H1 (cell line): ENCODE measurements around the gene ZNF692. TPM values are rescaled to one million over a fixed set of nuclear protein-coding genes. Genes with fewer than 3 reads are reported as not detected.

Source experiments
- CTCF ChIA-PET: fragments of 300-600 bp; sonication (Branson Sonifier 250); formaldehyde crosslinking; loops from one replicate; lab custom pipeline; 2021; ENCODE audit not compliant: partially characterized antibody; lab: Charles Lee
- POLR2A ChIA-PET: fragments of 300-600 bp; sonication (Branson Sonifier 250); formaldehyde crosslinking; loops from one replicate; lab custom pipeline; 2021; ENCODE audit warnings: inconsistent platforms; ENCODE audit not compliant: partially characterized antibody; lab: Charles Lee
- DNase-seq, 2 experiments: peaks; one replicate each; pipeline versions ENCODE4 v3.0.0 to v3.0.0-alpha.2; 2010 to 2022; ENCODE audit warnings: low spot score in 2 of 2, low read depth in 1 of 2, mixed read lengths in 1 of 2
- FAIRE-seq: peaks from 2 replicates; lab custom pipeline; 2011; peaks lifted over from hg19 to GRCh38; lab: Jason Lieb, UNC
- H2AFZ ChIP-seq: 2 replicates; pipeline ENCODE4 v1.8.1; 2012; ENCODE audit warnings: low read length, inconsistent platforms
- H2AK5ac ChIP-seq: 2 replicates; pipeline ENCODE4 v1.6.1; 2013; ENCODE audit warnings: low read depth, low read length
- H2BK120ac ChIP-seq: replicated peaks from 2 replicates; pipeline ENCODE3; 2013; ENCODE audit warnings: low read depth, low read length, inconsistent platforms
- H2BK12ac ChIP-seq: 2 replicates; pipeline ENCODE4 v1.6.1; 2013; ENCODE audit warnings: low read depth, low read length
- H2BK15ac ChIP-seq: 2 replicates; pipeline ENCODE4 v1.6.1; 2013; ENCODE audit warnings: low read length
- H2BK20ac ChIP-seq: 2 replicates; pipeline ENCODE4 v1.6.1; 2013; ENCODE audit warnings: low read length
- H2BK5ac ChIP-seq: 2 replicates; pipeline ENCODE4 v1.6.1; 2013; ENCODE audit warnings: low read depth, low read length
- H3K14ac ChIP-seq: 2 replicates; pipeline ENCODE4 v1.6.1; 2013; ENCODE audit warnings: inconsistent platforms; ENCODE audit not compliant: insufficient read length
- H3K18ac ChIP-seq: 2 replicates; pipeline ENCODE4 v1.6.1; 2013; ENCODE audit warnings: low read length; ENCODE audit errors: extremely low read depth
- H3K23ac ChIP-seq: 2 replicates; pipeline ENCODE4 v1.6.1; 2013; ENCODE audit warnings: inconsistent platforms; ENCODE audit not compliant: insufficient read length
- H3K23me2 ChIP-seq: 2 replicates; pipeline ENCODE4 v1.6.1; 2013; ENCODE audit warnings: low read depth, low read length
- H3K27ac ChIP-seq: 2 replicates; pipeline ENCODE4 v1.6.1; 2011; ENCODE audit warnings: low read depth, low read length, inconsistent platforms
- H3K27me3 ChIP-seq, 4 experiments: replicated peaks in 1 of 4; 1 replicate in 1 of 4; 2 replicates in 3 of 4; pipeline versions ENCODE4 v1.6.1 to v1.8.1; 2011 to 2013; ENCODE audit warnings: low read length in 3 of 4, mild to moderate bottlenecking in 3 of 4, inconsistent platforms in 2 of 4, mixed read lengths in 2 of 4, moderate library complexity in 1 of 4; ENCODE audit not compliant: control insufficient read depth in 3 of 4, insufficient read depth in 3 of 4; ENCODE audit errors: extremely low read depth in 1 of 4
- H3K36me3 ChIP-seq, 4 experiments: 2 replicates each; pipeline versions ENCODE4 v1.6.1 to v1.8.1; 2011 to 2013; ENCODE audit warnings: mild to moderate bottlenecking in 4 of 4, low read length in 3 of 4, moderate library complexity in 2 of 4, control low read depth in 1 of 4, inconsistent platforms in 1 of 4; ENCODE audit not compliant: insufficient read depth in 4 of 4, control insufficient read depth in 2 of 4
- H3K4ac ChIP-seq: replicated peaks from 2 replicates; pipeline ENCODE3; 2013; ENCODE audit warnings: low read length, low read depth, mixed read lengths, inconsistent platforms; ENCODE audit not compliant: insufficient read length
- H3K4me1 ChIP-seq, 4 experiments: replicated peaks in 1 of 4; 1 replicate in 1 of 4; 2 replicates in 3 of 4; pipeline versions ENCODE4 v1.6.1 to v1.8.1; 2011 to 2013; ENCODE audit warnings: low read length in 3 of 4, inconsistent platforms in 2 of 4, mixed read lengths in 1 of 4; ENCODE audit not compliant: insufficient read depth in 4 of 4, control insufficient read depth in 3 of 4
- H3K4me2 ChIP-seq, 2 experiments: 2 replicates each; pipeline versions ENCODE4 v1.6.1 to v1.8.1; 2011 to 2013; ENCODE audit warnings: low read depth in 2 of 2, low read length in 2 of 2, control low read depth in 1 of 2, inconsistent platforms in 1 of 2, mild to moderate bottlenecking in 1 of 2; ENCODE audit not compliant: insufficient read depth in 1 of 2
- H3K4me3 ChIP-seq, 4 experiments: fragments of 200-600, 300-600 bp in 1 of 4; sonication (generic), shearing (Covaris generic), sonication (Bioruptor Twin) in 1 of 4; 2 replicates each; pipeline versions ENCODE4 v1.5.1 to v1.8.1; 2011 to 2016; ENCODE audit warnings: low read length in 4 of 4, low read depth in 3 of 4, control low read depth in 2 of 4, inconsistent platforms in 2 of 4, mild to moderate bottlenecking in 2 of 4, mixed read lengths in 1 of 4, moderate library complexity in 1 of 4; ENCODE audit not compliant: insufficient read depth in 2 of 4; ENCODE audit errors: extremely low read depth in 1 of 4
- H3K56ac ChIP-seq: replicated peaks from 2 replicates; pipeline ENCODE3; 2013; ENCODE audit warnings: low read depth, mild to moderate bottlenecking, mixed read lengths, low read length, inconsistent platforms; ENCODE audit not compliant: insufficient read length
- H3K79me1 ChIP-seq: 2 replicates; pipeline ENCODE4 v1.6.1; 2013; ENCODE audit warnings: low read depth, low read length, control low read depth
- H3K79me2 ChIP-seq, 2 experiments: 2 replicates each; pipeline versions ENCODE4 v1.6.1 to v1.8.1; 2012 to 2013; ENCODE audit warnings: low read length in 2 of 2, mild to moderate bottlenecking in 2 of 2, inconsistent platforms in 1 of 2; ENCODE audit not compliant: insufficient read depth in 2 of 2, control insufficient read depth in 1 of 2
- H3K9ac ChIP-seq, 4 experiments: replicated peaks in 1 of 4; 1 replicate in 1 of 4; 2 replicates in 3 of 4; pipeline versions ENCODE4 v1.6.1 to v1.8.1; 2011 to 2013; ENCODE audit warnings: low read depth in 3 of 4, low read length in 3 of 4, control low read depth in 2 of 4, mild to moderate bottlenecking in 2 of 4, moderate library complexity in 2 of 4, inconsistent platforms in 1 of 4; ENCODE audit errors: extremely low read depth in 1 of 4
- H3K9me3 ChIP-seq, 2 experiments: 2 replicates each; pipeline versions ENCODE4 v1.6.1 to v1.8.1; 2012 to 2013; ENCODE audit warnings: mild to moderate bottlenecking in 2 of 2, moderate library complexity in 2 of 2, control low read depth in 1 of 2, inconsistent platforms in 1 of 2, low read depth in 1 of 2, low read length in 1 of 2, mixed read lengths in 1 of 2; ENCODE audit not compliant: insufficient read depth in 2 of 2
- H4K20me1 ChIP-seq, 2 experiments: replicated peaks in 1 of 2; 2 replicates each; pipeline versions ENCODE3 to v1.8.1; 2011 to 2013; ENCODE audit warnings: inconsistent platforms in 2 of 2, low read length in 2 of 2, mild to moderate bottlenecking in 1 of 2; ENCODE audit not compliant: insufficient read depth in 2 of 2, control insufficient read depth in 1 of 2
- H4K5ac ChIP-seq: 2 replicates; pipeline ENCODE4 v1.6.1; 2013; ENCODE audit warnings: low read length, low read depth, mixed read lengths, inconsistent platforms; ENCODE audit not compliant: insufficient read length
- H4K8ac ChIP-seq: 2 replicates; pipeline ENCODE4 v1.8.0; 2013; ENCODE audit warnings: mild to moderate bottlenecking, moderate library complexity, low read length, inconsistent platforms; ENCODE audit not compliant: insufficient read depth; ENCODE audit errors: extremely low read depth
- H4K91ac ChIP-seq: replicated peaks from 2 replicates; pipeline ENCODE3; 2013; ENCODE audit warnings: low read length, mixed read lengths, inconsistent platforms; ENCODE audit not compliant: insufficient read length
- CHD2 ChIP-seq: IDR thresholded peaks from 2 replicates; pipeline ENCODE4 v1.6.1; 2012; ENCODE audit warnings: low read length, improper control_type of control experiment
- EP300 ChIP-seq, 2 experiments: IDR thresholded peaks; 1 replicate in 1 of 2; 2 replicates in 1 of 2; pipeline ENCODE4 v1.6.1; 2011 to 2012; ENCODE audit warnings: low read depth in 2 of 2, low read length in 2 of 2, mild to moderate bottlenecking in 2 of 2, borderline replicate concordance in 1 of 2, inconsistent platforms in 1 of 2, moderate library complexity in 1 of 2
- FOSL1 ChIP-seq: IDR thresholded peaks from 2 replicates; pipeline ENCODE4 v1.6.1; 2011; ENCODE audit warnings: mild to moderate bottlenecking, low read depth, low read length, moderate library complexity; ENCODE audit not compliant: insufficient read depth
- JUN ChIP-seq: IDR thresholded peaks from 2 replicates; pipeline ENCODE4 v1.6.1; 2011; ENCODE audit warnings: low read depth, mild to moderate bottlenecking, improper control_type of control experiment, low read length
- JUND ChIP-seq: IDR thresholded peaks from 2 replicates; pipeline ENCODE4 v1.6.1; 2011; ENCODE audit warnings: mild to moderate bottlenecking, improper control_type of control experiment, low read length
- NRF1 ChIP-seq: IDR thresholded peaks from 2 replicates; pipeline ENCODE4 v1.6.1; 2011; ENCODE audit warnings: mild to moderate bottlenecking, low read depth, low read length, improper control_type of control experiment
- POU5F1 ChIP-seq: IDR thresholded peaks from 2 replicates; pipeline ENCODE4 v1.6.1; 2011; ENCODE audit warnings: low read depth, mild to moderate bottlenecking, low read length, moderate library complexity
- RNF2 ChIP-seq: fragments of 200-900, 300-1000 bp; sonication (generic); IDR thresholded peaks from 2 replicates; pipeline ENCODE4 v1.7.1; 2016; ENCODE audit warnings: borderline replicate concordance, low read depth, mild to moderate bottlenecking, antibody characterized with exemption, low read length; ENCODE audit not compliant: poor library complexity, severe bottlenecking; ENCODE audit errors: missing control alignments
- RXRA ChIP-seq: IDR thresholded peaks from 2 replicates; pipeline ENCODE4 v1.6.1; 2011; ENCODE audit warnings: low read depth, mild to moderate bottlenecking, low read length, moderate library complexity; ENCODE audit not compliant: insufficient read depth
- WGBS, 2 experiments: shearing (Covaris generic) in 1 of 2; methylation state at CpG; one replicate each; pipeline versions ENCODE4 v1.1.6 to v1.1.7; 2013 to 2015; ENCODE audit warnings: low lambda C conversion rate in 2 of 2, mixed read lengths in 2 of 2, inconsistent platforms in 1 of 2, low coverage in 1 of 2, missing lambda C conversion rate in 1 of 2; ENCODE audit not compliant: insufficient replicate concordance in 2 of 2, insufficient coverage in 1 of 2, insufficient read length in 1 of 2; ENCODE audit errors: extremely low coverage in 1 of 2, missing lambda C conversion rate in 1 of 2; 5-methylcytosine and 5-hydroxymethylcytosine counted together
- polyA plus RNA-seq, 7 experiments: library from polyadenylated mRNA; depleted of rRNA in 3 of 7; stranded (reverse) in 5 of 7; unstranded in 2 of 7; fragments of >200 nt in 5 of 7; fragments of 200-250 nt in 2 of 7; gene quantifications; 1 replicate in 5 of 7; 2 replicates in 1 of 7; 4 replicates in 1 of 7; pipeline versions ENCODE4 v1.2.1 to v1.2.3, GENCODE V29; 2011 to 2013; ENCODE audit warnings: missing spikeins in 2 of 7, mixed read lengths in 2 of 7
- total RNA-seq: library from RNA; stranded (reverse); fragmentation: NEBNext Ultra II Directional; extraction: Animal tissue kit (Norgen Biotek cat#: 25700); gene quantifications from 2 replicates; pipeline ENCODE4 v1.2.1, GENCODE V29; 2021

ZNF692 gene
- total and polyA plus RNA-seq, 2 of the 8 experiments (the other 6 are each of a cell fraction or from before 2014, with no cell fraction given): 38.4 to 52.3 TPM

- TF ChIP-seq FOSL1 (no peak), CHD2 (no peak), JUN (no peak), RNF2 (no peak), EP300 (IDR thresholded peaks at IDR 0.05; ENCODE audit: borderline replicate concordance in 1 of 2, low read depth in 2 of 2, low read length in 2 of 2) (no peak), RXRA (no peak), JUND (no peak), POU5F1 (no peak), NRF1 (no peak)
- no peaks in the 10 kb centered on the region for H3K27me3 ChIP-seq
- H3K4me3 ChIP-seq: no peak overlapping the region
- H3K4ac ChIP-seq: no peak overlapping the region
- H4K5ac ChIP-seq: no peak overlapping the region
- no peaks in the 10 kb centered on the region for H3K23me2 ChIP-seq
- H4K91ac ChIP-seq: no peak overlapping the region
- no peak overlapping the region for H3K27ac ChIP-seq
- no peak overlapping the region for H3K18ac ChIP-seq
- H3K79me1 ChIP-seq: peaks cover 9% of the 10 kb centered on the region; the same call in 1 of the 2 replicates
- H3K4me2 ChIP-seq: no peak overlapping the region
- no peak overlapping the region for H2BK20ac ChIP-seq
- H2BK12ac ChIP-seq: no peak overlapping the region
- no peak overlapping the region for H3K14ac ChIP-seq
- no peak overlapping the region for H2BK15ac ChIP-seq
- H4K8ac ChIP-seq: no peak overlapping the region
- POLR2A ChIA-PET: no interaction called here
- WGBS, 2 experiments: 92% methylated on average over 16 of the region's 16 CpGs; no CpG with 5 or more reads in 1 of the 2 experiments
- FAIRE-seq (no peak), DNase-seq (no peak)
- CTCF ChIA-PET: no interaction called here
- H2AFZ ChIP-seq: no peak overlapping the region
- H3K9ac ChIP-seq: no peak overlapping the region
- no peak overlapping the region for H2AK5ac ChIP-seq
- H2BK120ac ChIP-seq: no peak overlapping the region
- peaks cover 13 to 27% (median 23%) of the 10 kb centered on the region in 4 experiments for H3K36me3 ChIP-seq
- no peaks in the 10 kb centered on the region for H3K9me3 ChIP-seq
- H3K4me1 ChIP-seq: peaks cover 0 to 5% (median 2%) of the 10 kb centered on the region in 4 experiments; a peak in 4 of 7 replicates
- H4K20me1 ChIP-seq: peaks cover 0 to 4% of the 10 kb centered on the region in 2 experiments
- H2BK5ac ChIP-seq: no peak overlapping the region
- peaks cover 0 to 10% of the 10 kb centered on the region in 2 experiments; a peak in 2 of 4 replicates for H3K79me2 ChIP-seq
- H3K23ac ChIP-seq: no peak overlapping the region
- no peak overlapping the region for H3K56ac ChIP-seq
These were observed 44.5 kb downstream of the ZNF692 start for GRCh38 chr1:248814351-248814750.
